Non-pigmented ciliary epithelial cell (primary cell): Measurements from ENCODE around the gene MRPL50.
A peak's percentile ranks its signal among the peaks of the same experiment; 100 is the strongest.
"Not testable (repeated sequence)": the region's sequence is repeated elsewhere in the genome, so short reads cannot be mapped to it uniquely, and the experiment has no call there.

Experiments used
- DNase-seq: peaks from one replicate; pipeline ENCODE4 v3.0.0-alpha.2; 2010; ENCODE audit warnings: low read depth

Gene MRPL50

DNA sequence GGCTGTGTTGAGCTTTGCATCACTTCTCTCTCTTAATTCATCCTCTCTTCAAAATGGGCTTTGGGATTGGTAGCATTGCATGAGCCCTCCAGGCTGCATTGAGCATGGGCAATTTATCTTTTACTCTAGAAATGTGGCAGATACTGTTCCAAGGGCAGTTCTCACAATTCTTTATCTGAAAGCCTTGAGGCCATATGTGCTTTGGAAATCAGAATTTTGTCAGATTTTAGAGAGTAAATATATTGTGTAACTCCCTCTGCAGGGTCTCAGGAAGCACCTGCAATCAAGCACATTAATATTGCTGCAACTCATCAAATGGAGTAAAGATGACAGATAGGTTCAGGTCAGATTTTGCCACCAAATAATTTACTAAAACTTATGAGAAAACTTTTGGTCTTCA is 19.6 kb upstream of the MRPL50 start:
- DNase-seq: no peak

DNA sequence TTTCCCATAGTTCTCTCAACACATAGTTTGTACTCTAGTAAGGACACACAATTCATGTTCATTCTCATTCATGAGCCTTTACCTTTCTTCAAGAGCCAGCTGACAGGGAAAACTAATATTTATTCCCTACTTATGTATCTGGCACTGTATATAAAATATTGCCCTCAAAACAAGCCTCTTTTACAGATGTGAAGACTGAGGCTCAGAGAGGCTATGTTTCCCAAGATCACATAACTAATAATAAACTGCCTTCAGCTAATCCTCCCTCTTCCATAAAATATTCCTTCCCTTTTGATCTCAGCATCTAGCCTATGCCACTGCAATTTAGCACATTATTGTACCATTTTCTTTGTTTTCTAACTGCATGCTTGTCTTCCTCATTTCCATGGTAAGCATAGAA is 19.0 kb upstream of the MRPL50 start:
- DNase-seq: no peak

DNA sequence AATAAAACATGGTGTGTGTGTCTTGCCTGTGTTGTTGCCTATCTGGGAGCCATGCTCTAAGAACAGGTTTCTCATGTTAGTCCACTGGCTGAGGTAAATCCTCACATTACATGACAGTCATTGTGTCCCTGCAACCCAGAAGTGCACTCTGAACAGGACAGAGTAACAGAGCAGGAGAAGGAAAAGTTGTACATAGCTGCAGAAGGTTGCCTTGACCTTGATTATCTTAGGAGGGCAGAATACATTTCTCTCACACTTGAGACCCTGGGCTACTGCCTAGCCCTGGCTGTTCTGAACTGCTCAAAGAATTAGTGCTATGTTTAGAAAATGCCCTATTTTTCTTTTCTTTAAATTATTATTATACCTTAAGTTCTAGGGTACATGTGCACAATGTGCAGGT is 17.2 kb upstream of the MRPL50 start:
- DNase-seq: no peak

- no peak for DNase-seq
Observed at GRCh38 chr9:101414839-101415238, 16.4 kb upstream of the MRPL50 start.

- DNase-seq: no peak
Observed at GRCh38 chr9:101409079-101409477, 10.7 kb upstream of the MRPL50 start.

- DNase-seq: no peak
Observed at GRCh38 chr9:101408374-101409078, 10.1 kb upstream of the MRPL50 start.

DNA sequence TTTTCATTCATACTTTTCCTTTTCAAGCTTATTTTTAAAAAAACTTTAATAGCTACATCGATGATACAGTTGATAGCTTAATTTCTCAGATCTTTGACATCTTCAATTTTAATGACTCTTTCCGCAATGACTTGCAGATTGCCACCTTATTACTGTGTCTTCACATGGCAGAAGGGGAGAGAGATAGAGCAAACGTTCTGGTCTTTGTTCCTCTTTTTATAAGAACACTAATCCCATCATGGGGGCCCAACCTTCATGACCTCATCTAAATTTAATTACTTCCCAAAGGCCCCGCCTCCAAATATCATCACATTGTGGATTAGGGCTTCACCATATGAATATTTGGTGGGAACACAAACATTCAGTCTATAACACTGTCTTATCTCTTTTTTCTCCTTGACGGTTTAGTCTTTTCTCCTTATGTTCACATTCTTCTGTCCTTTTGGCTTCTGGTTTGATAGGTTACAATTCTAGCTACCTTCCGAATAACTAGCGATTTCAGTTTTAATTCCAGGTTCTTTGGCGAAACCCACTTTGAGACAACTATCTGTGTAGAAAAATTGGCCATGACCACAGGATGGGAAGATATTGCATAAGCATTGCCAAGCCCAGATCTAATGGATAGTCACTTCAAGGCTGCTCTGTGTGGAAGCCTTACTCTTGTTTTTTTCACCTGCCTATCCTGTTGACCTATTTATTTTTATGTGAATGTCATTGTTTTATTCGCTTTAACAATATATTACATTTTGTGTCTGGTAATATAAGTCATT is 5.3 kb upstream of the MRPL50 start:
- DNase-seq: no peak

GRCh38 chr9:101400120-101400519 is 1.7 kb upstream of the MRPL50 start:
- no peak for DNase-seq

DNA sequence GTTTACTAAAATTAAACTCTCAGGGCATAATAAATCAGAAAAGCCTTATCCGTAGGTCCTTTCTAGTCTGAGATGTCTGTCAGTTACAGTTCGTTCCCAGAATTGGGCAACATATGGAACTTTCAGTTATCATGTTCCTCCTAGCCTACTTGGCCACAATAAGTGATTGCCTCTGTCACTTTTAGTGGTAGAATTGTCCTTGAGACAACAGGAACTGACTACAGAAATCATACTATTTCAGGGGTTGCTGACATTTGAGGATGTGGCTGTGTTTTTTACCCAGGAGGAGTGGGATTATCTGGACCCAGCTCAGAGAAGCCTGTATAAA is 1.2 kb upstream of the MRPL50 start:
- no peak for DNase-seq

DNA sequence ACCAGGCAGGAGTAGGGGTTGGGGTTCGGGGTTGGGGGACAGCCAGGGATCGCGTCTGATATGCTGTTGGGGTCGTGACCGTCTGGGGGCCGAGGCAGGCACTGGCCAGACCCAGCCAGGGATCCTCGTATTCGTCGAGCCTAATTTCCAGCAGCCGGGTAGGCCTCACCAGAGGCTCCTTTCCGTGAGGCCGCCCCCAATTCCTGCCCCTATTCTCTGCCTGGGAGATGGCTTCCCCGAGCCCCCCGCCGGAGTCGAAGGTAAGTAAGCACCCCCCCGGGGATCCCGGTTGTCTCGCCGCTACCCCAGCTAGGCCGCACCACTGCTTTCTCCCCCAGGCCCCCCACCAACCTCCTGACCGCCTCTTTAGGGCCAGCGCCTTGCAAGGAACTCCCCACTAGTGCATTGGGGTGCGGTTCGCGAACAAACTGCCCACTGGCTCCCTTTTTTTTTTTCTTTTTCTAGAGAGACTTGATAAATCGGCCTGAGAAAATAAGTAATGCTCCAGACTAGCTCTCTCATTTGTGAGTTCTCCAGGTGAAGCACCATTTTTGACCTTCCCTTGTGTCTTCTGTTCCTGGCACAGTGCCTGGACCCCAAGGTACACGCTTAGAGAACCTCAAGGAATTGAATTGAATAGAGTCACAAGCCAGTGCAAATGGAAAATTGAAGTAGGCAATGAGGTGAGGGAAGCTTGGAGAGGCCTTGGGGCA is 668 bp upstream of the MRPL50 start:
- no peak for DNase-seq

GRCh38 chr9:101397746-101398067 is 711 bp downstream of the MRPL50 start:
- DNase-seq: no peak

DNA sequence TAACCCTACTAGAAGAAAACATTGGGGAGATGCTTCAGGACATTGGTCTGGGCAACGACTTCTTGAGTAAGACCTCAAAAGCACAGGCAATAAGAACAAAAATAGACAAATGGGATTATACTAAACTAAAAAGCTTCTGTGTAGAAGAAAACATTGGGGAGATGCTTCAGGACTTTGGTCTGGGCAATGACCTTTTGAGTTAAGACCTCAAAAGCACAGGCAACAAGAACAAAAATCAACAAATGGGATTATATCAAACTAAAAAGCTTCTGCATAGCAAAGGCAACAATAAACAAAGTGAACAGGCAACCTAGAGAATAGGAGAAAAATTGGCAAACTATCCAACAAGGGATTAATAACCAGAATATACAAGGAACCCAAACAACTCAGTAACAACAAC is 3.7 kb downstream of the MRPL50 start:
- no peak for DNase-seq

GRCh38 chr9:101393135-101393534 is 5.3 kb downstream of the MRPL50 start:
- DNase-seq: no peak

DNA sequence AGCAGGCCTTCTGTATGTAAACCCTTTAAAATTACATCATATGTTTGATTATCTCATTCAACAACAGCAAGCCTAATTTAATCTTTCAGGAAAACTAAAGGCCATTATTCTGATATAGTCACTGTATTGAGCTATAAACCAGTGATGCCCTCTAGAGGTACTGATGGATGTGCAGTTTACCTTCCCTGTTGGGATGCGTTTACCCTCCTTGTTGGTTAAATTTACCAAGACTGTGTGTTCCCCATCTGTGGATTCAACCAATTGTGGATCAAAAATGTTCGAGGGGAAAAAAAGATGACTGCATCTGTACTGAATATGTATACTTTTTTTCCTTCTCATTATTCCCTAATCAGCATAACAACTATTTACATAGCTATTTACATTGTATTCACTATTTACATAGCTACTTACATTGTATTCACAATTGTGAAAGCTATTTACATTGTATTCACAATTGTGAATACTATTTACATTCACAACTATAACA is 9.9 kb downstream of the MRPL50 start:
- DNase-seq: no peak

DNA sequence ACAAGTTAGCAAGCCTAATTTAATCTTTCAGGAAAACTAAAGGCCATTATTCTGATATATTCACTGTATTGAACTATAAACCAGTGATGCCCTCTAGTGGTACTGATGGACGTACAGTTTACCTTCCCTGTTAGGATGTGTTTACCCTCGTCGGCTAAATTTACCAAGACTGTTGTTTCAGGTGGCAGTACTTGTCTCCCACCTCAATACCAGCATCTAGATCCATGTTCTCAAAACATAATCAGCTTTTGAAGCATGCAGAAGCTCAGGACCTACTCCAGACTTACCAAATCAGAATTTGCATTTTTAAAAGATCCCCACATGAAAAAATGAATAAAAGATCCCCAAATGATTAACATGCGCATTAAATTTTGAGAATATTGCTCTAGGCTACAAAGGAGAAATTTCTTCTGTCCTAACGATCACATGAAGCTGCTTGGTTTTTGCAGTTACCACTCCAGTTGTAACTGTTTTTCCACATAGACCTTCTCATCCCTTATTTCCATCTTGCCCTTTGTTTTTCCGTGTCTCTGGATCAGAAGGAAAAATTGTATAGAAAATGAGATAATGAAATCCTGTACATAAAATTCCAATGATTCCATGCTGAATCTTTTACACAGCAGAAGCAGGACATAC is 10.4 kb downstream of the MRPL50 start:
- DNase-seq: no peak

DNA sequence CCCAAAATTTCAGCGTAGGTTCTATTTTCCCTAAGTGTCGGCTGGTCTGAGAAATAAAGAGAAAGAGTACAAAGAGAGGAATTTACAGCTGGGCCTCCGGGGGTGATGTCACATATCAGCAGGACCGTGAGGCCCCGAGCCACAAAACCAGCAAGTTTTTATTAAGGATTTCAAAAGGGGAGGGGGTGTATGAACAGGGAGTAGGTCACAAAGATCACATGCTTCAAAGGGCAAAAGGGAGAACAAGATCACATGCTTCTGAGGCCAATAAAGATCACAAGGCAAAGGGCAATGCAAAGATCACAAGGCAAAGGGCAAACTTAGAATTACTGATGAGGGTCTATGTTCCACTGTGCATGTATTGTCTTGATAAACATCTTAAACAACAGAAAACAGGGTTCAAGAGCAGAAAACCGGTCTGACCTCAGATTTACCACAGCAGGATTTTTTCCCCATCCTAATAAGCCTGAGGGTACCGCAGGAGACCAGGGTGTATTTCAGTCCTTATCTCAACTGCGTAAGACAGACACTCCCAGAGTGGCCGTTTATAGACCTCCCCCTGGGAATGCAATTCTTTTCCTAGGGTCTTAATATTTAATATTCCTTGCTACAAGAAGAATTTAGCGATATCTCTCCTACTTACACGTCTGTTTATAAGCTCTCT is 13.4 kb downstream of the MRPL50 start, which contains the start of gene BAAT:
Gene BAAT, minus strand, starts transcription at position 134 of the 664 bp plus-strand sequence. CDS start 13,602 bp downstream, outside the sequence.
- DNase-seq: not testable (repeated sequence)

DNA sequence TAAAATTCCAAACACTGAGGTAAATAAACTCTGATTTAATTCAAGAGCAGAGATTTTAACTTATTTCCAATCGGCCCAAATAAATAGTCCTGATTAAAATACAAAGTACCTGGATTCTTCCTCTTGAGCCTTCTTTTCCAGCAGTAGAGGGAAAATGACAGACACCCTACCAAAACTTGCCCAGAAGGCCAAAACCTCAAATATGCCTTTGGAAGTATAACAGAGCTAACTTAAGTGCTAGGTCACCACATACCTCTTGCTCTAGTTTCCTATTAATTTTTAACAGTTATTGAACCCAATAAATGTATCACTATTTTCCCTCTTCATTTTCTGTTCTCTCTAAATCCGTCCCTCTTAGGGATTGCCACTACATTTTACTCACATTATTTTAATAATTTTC is 15.1 kb downstream of the MRPL50 start:
- DNase-seq: no peak

GRCh38 chr9:101381833-101382342 is 16.5 kb downstream of the MRPL50 start:
- DNase-seq: no peak

- no peak for DNase-seq
Observed at GRCh38 chr9:101381118-101381517, 17.3 kb downstream of the MRPL50 start.

- DNase-seq: no peak
Observed at GRCh38 chr9:101380295-101380694, 18.1 kb downstream of the MRPL50 start.

GRCh38 chr9:101376111-101376848 is 22.1 kb downstream of the MRPL50 start:
- DNase-seq: peak; percentile 61
